ENCODE measurements around the gene SHFL.

The SHFL gene

GRCh38 chr19:10109528-10109927, 23.4 kb downstream of the SHFL start:
- no peak overlapping the region for H3K4me3 ChIP-seq (ENCODE audit: low read length)
- TF ChIP-seq ZNF274 (IDR thresholded peaks at IDR 0.05; ENCODE audit: low read depth, low read length) = no peak

GRCh38 chr19:10110076-10110971, 24.2 kb downstream of the SHFL start:
- no peak overlapping the region for H3K4me3 ChIP-seq (ENCODE audit: low read length)
- TF ChIP-seq ZNF274 (IDR thresholded peaks at IDR 0.05; ENCODE audit: low read depth, low read length) = no peak

DNA sequence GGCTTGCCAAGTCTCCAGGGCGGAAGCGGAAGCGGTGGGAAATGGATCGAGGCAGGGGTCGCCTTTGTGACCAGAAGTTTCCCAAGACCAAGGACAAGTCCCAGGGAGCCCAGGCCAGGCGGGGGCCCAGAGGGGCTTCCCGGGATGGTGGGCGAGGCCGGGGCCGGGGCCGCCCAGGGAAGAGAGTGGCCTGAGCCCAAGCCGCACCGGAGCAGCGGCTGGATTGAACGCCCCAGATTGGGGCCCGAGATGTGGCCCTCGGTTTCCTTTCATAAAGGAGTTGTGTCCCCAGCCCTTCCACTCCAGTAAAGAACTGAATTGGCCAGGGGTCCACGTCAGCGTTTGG, 24.8 kb downstream of the SHFL start:
- no peak for TF ChIP-seq ZNF274 (IDR thresholded peaks at IDR 0.05; ENCODE audit: low read depth, low read length)

GRCh38 chr19:10111405-10111811, 25.3 kb downstream of the SHFL start, which contains the start of gene P2RY11:
TSS of gene P2RY11 (plus strand) at chr19:10111693. CDS start at chr19:10111722, 29 bp downstream.
- TF ChIP-seq ZNF274 (IDR thresholded peaks at IDR 0.05; ENCODE audit: low read depth, low read length) = no peak
- no peak within 1 kb of the TSS; the same call in 1 of the 2 replicates for H3K4me3 ChIP-seq (ENCODE audit: low read length)

More for the DNA sequence above, 24.8 kb downstream of the SHFL start:
- no peak overlapping the region for H3K4me3 ChIP-seq (ENCODE audit: low read length)

- TF ChIP-seq ZNF274 (IDR thresholded peaks at IDR 0.05; ENCODE audit: low read depth, low read length) = no peak
- H3K4me3 ChIP-seq (ENCODE audit: low read length) = no peak overlapping the region
These were observed 26.1 kb downstream of the SHFL start for GRCh38 chr19:10112037-10112761.

GRCh38 chr19:10112895-10113591, 26.9 kb downstream of the SHFL start:
- no peak for TF ChIP-seq ZNF274 (IDR thresholded peaks at IDR 0.05; ENCODE audit: low read depth, low read length)
- no peak overlapping the region for H3K4me3 ChIP-seq (ENCODE audit: low read length)

DNA sequence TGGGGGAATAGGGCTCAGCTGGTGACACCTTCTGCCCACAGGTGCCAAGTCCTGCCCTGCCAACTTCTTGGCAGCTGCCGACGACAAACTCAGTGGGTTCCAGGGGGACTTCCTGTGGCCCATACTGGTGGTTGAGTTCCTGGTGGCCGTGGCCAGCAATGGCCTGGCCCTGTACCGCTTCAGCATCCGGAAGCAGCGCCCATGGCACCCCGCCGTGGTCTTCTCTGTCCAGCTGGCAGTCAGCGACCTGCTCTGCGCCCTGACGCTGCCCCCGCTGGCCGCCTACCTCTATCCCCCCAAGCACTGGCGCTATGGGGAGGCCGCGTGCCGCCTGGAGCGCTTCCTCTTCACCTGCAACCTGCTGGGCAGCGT, 27.5 kb downstream of the SHFL start:
- no peak overlapping the region for H3K4me3 ChIP-seq (ENCODE audit: low read length)
- TF ChIP-seq ZNF274 (IDR thresholded peaks at IDR 0.05; ENCODE audit: low read depth, low read length) = no peak

DNA sequence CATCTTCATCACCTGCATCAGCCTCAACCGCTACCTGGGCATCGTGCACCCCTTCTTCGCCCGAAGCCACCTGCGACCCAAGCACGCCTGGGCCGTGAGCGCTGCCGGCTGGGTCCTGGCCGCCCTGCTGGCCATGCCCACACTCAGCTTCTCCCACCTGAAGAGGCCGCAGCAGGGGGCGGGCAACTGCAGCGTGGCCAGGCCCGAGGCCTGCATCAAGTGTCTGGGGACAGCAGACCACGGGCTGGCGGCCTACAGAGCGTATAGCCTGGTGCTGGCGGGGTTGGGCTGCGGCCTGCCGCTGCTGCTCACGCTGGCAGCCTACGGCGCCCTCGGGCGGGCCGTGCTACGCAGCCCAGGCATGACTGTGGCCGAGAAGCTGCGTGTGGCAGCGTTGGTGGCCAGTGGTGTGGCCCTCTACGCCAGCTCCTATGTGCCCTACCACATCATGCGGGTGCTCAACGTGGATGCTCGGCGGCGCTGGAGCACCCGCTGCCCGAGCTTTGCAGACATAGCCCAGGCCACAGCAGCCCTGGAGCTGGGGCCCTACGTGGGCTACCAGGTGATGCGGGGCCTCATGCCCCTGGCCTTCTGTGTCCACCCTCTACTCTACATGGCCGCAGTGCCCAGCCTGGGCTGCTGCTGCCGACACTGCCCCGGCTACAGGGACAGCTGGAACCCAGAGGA, 28.0 kb downstream of the SHFL start:
- TF ChIP-seq ZNF274 (IDR thresholded peaks at IDR 0.05; ENCODE audit: low read depth, low read length) = no peak
- H3K4me3 ChIP-seq (ENCODE audit: low read length) = no peak overlapping the region

- H3K4me3 ChIP-seq (ENCODE audit: low read length) = no peak overlapping the region
- no peak for TF ChIP-seq ZNF274 (IDR thresholded peaks at IDR 0.05; ENCODE audit: low read depth, low read length)
These were observed 28.7 kb downstream of the SHFL start for GRCh38 chr19:10114651-10115391.

DNA sequence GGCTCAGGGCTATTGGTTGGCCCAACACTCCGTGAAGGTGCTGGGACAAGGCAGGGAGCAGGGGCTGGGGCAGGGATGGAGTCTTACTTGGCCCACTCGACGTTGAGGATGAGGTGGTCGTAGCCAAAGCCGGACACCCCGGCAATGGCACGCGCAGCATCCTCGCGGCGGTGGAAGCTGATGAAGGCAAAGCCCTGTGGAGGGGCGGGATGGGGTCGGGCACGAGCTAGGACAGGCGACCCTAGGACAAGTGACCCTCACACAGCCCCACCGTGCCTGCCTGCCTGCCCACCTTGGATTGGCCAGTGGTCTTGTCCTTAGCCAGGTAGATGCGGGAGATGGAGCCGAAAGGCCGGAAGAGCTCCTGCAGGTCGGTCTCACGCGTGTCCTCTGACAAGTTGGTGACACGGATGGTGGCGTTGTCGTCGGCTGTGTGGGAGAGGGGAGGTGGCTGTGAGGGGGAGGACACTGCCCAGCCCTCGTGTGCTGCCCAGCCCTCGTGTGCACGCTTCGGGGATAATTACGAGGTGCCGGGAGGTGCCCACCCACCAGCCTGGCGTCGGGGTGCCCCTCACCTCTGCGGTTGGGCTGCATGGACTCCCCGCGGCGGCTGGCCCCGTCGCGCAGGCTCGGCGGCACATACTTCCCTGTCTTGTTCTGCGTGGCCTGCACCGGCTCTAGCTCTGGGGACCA, 29.4 kb downstream of the SHFL start:
- H3K4me3 ChIP-seq (ENCODE audit: low read length) = no peak overlapping the region
- TF ChIP-seq ZNF274 (IDR thresholded peaks at IDR 0.05; ENCODE audit: low read depth, low read length) = no peak

DNA sequence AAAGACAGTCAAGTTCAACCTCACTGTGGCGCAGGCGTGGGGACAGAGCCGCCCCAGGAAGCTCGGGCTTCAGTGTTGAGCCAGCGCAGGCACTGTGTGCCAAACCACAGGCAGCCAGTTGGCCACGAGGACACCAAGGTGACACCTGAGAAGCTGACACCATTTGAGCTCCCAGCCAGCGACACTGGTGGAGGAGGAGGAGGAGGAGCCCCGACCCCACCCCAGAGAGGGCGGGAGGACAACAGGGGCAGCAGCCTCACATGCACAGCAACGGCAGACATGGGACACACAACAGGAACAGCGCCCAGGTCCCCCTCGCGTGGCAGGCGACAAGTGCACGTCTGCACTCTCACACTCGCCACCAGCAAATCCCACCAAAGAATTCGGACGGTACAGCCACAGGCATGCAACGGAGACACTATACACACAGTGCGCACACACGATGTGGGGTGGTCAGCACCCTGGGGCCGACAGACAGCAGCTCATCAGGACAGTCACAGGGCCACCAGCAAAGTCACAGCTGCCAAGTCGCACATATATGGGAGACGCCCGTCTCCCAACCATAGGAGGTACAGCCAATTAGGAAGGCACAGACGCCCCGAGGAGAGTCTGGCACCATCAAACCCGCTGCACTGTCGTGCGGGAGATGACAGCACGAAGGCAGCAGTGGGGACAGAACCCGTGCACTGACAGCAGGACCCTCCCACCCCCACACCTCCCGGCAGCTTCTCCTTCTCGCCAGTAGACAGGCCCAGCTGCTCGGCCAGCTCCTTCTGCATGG, 30.2 kb downstream of the SHFL start:
- no peak for TF ChIP-seq ZNF274 (IDR thresholded peaks at IDR 0.05; ENCODE audit: low read depth, low read length)
- H3K4me3 ChIP-seq (ENCODE audit: low read length) = no peak overlapping the region

All from GM08714 (cell line).